ENCODE measurements around the gene ADAMTS2.

ADAMTS2 gene

DNA sequence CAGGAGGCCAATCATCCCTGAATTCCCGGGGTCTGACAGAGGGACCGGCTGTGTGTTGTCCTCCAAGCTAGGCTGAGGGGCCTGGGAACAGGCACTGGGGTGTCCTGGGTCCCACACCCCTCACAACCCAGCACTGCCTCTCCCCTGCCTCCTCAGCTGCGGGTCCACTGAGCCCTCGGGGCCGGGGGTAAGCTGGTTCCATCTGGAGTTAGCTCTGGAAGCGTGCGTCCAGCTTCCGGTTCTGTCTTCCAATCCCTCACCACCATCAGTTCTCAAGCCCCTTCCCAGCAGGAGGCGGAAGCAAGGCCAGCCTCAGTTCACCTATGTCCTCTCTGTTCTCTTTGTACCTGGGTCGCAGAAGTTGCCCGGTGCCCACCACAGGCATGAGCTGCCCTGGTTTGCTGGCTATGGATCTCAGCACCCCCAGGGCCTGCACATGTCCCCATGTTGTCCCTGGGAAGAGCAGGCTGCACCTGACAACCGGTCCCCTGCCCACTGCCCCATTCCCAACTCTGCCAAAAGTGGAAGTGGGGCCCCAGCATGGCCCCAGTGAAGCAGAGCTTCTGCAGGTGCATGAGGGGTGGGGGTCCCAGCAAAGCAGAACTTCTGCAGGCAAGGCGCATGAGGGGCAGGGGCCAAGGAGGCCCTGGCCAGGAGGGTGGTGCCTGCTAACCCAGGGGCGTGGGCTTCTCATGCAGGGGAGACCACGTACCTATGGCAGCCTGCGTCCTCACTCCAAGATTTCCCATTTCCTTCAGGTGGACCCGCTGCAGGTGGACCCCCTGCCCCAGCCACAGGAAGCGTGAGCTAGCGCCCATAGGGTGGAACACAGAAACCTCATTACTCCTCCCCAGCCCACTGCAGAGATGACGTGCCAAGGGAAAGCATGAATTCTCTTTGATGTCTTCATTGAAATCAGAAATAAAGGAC, 173.2 kb downstream of the ADAMTS2 start:
- Histone ChIP-seq H3K23ac (ENCODE audit: low read depth, low read length, poor library complexity) (peak overlapping the region; percentile 49), H2AK5ac (ENCODE audit: low read depth, low read length) (no peak overlapping the region), H2BK120ac (ENCODE audit: low read depth, low read length) (no peak overlapping the region), H3K4ac (ENCODE audit: low read length) (no peak overlapping the region), H2BK12ac (ENCODE audit: low read length) (no peak overlapping the region), H3K4me1 (ENCODE audit: control insufficient read depth in 2 of 2, insufficient read depth in 1 of 2, low read depth in 1 of 2, low read length in 2 of 2) (no peaks in the 10 kb centered on the region), H3K79me1 (ENCODE audit: low read depth, low read length) (no peaks in the 10 kb centered on the region), H3K27me3 (ENCODE audit: control insufficient read depth in 3 of 3, insufficient read depth in 3 of 3, low read depth in 1 of 3, low read length in 3 of 3) (no peaks in the 10 kb centered on the region), H2BK5ac (ENCODE audit: low read length) (no peak overlapping the region), H3K18ac (ENCODE audit: low read length) (peak overlapping the region; percentile 71), H3K36me3 (replicated peaks in 1 of 2; ENCODE audit: control insufficient read depth in 2 of 2, insufficient read depth in 2 of 2, low read length in 2 of 2) (no peaks in the 10 kb centered on the region), H3K4me3 (ENCODE audit: low read length in 2 of 2) (no peak overlapping the region), H3K27ac (replicated peaks; ENCODE audit: low read length) (no peak overlapping the region), H2AFZ (ENCODE audit: low read length) (no peak overlapping the region), H3K14ac (ENCODE audit: low read length) (peak overlapping the region; percentile 41), H4K91ac (ENCODE audit: low read depth, low read length, poor library complexity) (no peak overlapping the region), H3K9ac (ENCODE audit: low read depth, low read length, poor library complexity) (no peak overlapping the region), H3K4me2 (ENCODE audit: insufficient read depth, low read length, poor library complexity, severe bottlenecking) (no peak overlapping the region), H3K9me3 (replicated peaks in 1 of 2; ENCODE audit: control insufficient read depth in 2 of 2, insufficient read depth in 1 of 2, low read depth in 1 of 2, low read length in 2 of 2) (no peaks in the 10 kb centered on the region), H2BK15ac (ENCODE audit: low read length) (peak overlapping the region; percentile 43), H4K8ac (ENCODE audit: low read depth, low read length) (no peak overlapping the region)
- DNase-seq (ENCODE audit: low spot score): no peak
- WGBS, 2 donors (ENCODE audit: extremely low coverage in 2 of 2, insufficient read length in 2 of 2, insufficient replicate concordance in 1 of 2): no CpG with 5 or more reads among the region's 20 CpGs

DNA sequence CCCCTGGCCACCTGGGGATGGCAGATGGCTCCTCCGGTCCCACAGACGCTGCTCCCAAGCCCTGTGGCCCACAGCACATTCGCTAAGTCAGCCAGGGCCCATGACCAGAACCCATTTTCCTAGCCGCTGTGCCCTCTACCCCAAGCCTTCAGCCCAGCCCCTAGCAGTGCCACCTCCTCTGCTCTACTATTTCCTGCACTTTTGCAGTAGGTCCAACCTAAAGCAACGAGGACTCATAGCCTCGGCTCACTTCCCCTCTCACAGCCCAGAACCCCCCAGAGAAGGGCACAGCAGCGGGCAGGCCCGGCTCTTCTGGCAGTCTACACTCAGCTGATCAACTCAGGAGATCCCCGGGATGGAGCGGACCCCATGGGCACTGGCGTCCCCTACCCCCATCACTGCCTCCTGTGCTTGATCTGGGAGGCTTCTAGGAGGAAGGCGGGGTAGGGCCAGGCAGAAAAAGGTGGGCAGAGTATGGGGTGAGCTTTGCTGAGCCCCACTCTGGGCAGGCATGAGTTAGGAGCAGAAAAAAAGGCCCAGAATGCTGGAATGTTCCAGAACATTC, 173.9 kb downstream of the ADAMTS2 start:
- Histone ChIP-seq H2AFZ (ENCODE audit: low read length) (no peak overlapping the region), H2AK5ac (ENCODE audit: low read depth, low read length) (no peak overlapping the region), H3K9me3 (replicated peaks in 1 of 2; ENCODE audit: control insufficient read depth in 2 of 2, insufficient read depth in 1 of 2, low read depth in 1 of 2, low read length in 2 of 2) (no peaks in the 10 kb centered on the region), H3K36me3 (replicated peaks in 1 of 2; ENCODE audit: control insufficient read depth in 2 of 2, insufficient read depth in 2 of 2, low read length in 2 of 2) (no peaks in the 10 kb centered on the region), H3K23ac (ENCODE audit: low read depth, low read length, poor library complexity) (peak overlapping the region; percentile 20), H3K79me1 (ENCODE audit: low read depth, low read length) (no peaks in the 10 kb centered on the region), H3K4me2 (ENCODE audit: insufficient read depth, low read length, poor library complexity, severe bottlenecking) (no peak overlapping the region), H2BK15ac (ENCODE audit: low read length) (no peak overlapping the region), H3K9ac (ENCODE audit: low read depth, low read length, poor library complexity) (no peak overlapping the region), H2BK5ac (ENCODE audit: low read length) (no peak overlapping the region), H4K91ac (ENCODE audit: low read depth, low read length, poor library complexity) (no peak overlapping the region), H2BK12ac (ENCODE audit: low read length) (no peak overlapping the region), H3K4ac (ENCODE audit: low read length) (no peak overlapping the region), H3K4me1 (ENCODE audit: control insufficient read depth in 2 of 2, insufficient read depth in 1 of 2, low read depth in 1 of 2, low read length in 2 of 2) (no peaks in the 10 kb centered on the region), H2BK120ac (ENCODE audit: low read depth, low read length) (no peak overlapping the region), H3K27me3 (ENCODE audit: control insufficient read depth in 3 of 3, insufficient read depth in 3 of 3, low read depth in 1 of 3, low read length in 3 of 3) (peaks cover 0 to 1% (median 0%) of the 10 kb centered on the region in 3 experiments), H3K27ac (replicated peaks; ENCODE audit: low read length) (no peak overlapping the region), H3K4me3 (ENCODE audit: low read length in 2 of 2) (no peak overlapping the region), H4K8ac (ENCODE audit: low read depth, low read length) (no peak overlapping the region), H3K14ac (ENCODE audit: low read length) (no peak overlapping the region), H3K18ac (ENCODE audit: low read length) (peak overlapping the region; percentile 71)
- WGBS, 2 donors (ENCODE audit: extremely low coverage in 2 of 2, insufficient read length in 2 of 2, insufficient replicate concordance in 1 of 2): no CpG with 5 or more reads among the region's 12 CpGs
- no peak for DNase-seq (ENCODE audit: low spot score)

DNA sequence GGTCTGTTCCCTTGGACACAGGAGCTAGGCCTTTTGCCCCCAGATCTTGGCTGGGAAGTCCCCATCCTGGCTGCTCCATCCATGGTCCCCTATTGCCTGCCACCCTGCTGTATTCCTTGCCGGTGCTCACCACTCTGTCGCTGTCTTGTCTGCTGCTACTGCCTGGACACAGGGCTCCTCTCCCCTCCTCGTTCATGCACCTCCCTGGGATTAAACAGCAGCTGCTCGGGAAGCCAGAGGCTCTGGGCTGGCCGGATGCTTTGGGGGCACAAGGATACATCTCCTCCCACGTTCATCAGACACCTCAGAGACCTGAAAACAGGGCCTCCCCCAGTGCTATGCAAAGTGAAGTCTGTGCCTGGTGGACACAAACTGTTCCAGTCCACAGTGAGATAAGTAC, 174.7 kb downstream of the ADAMTS2 start:
- H3K4me3 ChIP-seq (ENCODE audit: low read length in 2 of 2): no peak overlapping the region
- no peak overlapping the region for H3K18ac ChIP-seq (ENCODE audit: low read length)
- H3K36me3 ChIP-seq (replicated peaks in 1 of 2; ENCODE audit: control insufficient read depth in 2 of 2, insufficient read depth in 2 of 2, low read length in 2 of 2): no peaks in the 10 kb centered on the region
- H2BK15ac ChIP-seq (ENCODE audit: low read length): no peak overlapping the region
- no peaks in the 10 kb centered on the region for H3K79me1 ChIP-seq (ENCODE audit: low read depth, low read length)
- H2BK12ac ChIP-seq (ENCODE audit: low read length): no peak overlapping the region
- no peak overlapping the region for H3K9ac ChIP-seq (ENCODE audit: low read depth, low read length, poor library complexity)
- H3K27me3 ChIP-seq (ENCODE audit: control insufficient read depth in 3 of 3, insufficient read depth in 3 of 3, low read depth in 1 of 3, low read length in 3 of 3): peaks cover 0 to 1% (median 0%) of the 10 kb centered on the region in 3 experiments
- H3K4ac ChIP-seq (ENCODE audit: low read length): no peak overlapping the region
- H3K27ac ChIP-seq (replicated peaks; ENCODE audit: low read length): no peak overlapping the region
- H4K8ac ChIP-seq (ENCODE audit: low read depth, low read length): no peak overlapping the region
- H3K4me1 ChIP-seq (ENCODE audit: control insufficient read depth in 2 of 2, insufficient read depth in 1 of 2, low read depth in 1 of 2, low read length in 2 of 2): no peaks in the 10 kb centered on the region
- H3K4me2 ChIP-seq (ENCODE audit: insufficient read depth, low read length, poor library complexity, severe bottlenecking): no peak overlapping the region
- DNase-seq (ENCODE audit: low spot score): no peak
- H4K91ac ChIP-seq (ENCODE audit: low read depth, low read length, poor library complexity): no peak overlapping the region
- no peak overlapping the region for H2BK5ac ChIP-seq (ENCODE audit: low read length)
- WGBS, 2 donors (ENCODE audit: extremely low coverage in 2 of 2, insufficient read length in 2 of 2, insufficient replicate concordance in 1 of 2): no CpG with 5 or more reads among the region's 6 CpGs
- no peak overlapping the region for H2AFZ ChIP-seq (ENCODE audit: low read length)
- no peak overlapping the region for H3K14ac ChIP-seq (ENCODE audit: low read length)
- H2BK120ac ChIP-seq (ENCODE audit: low read depth, low read length): no peak overlapping the region
- H3K9me3 ChIP-seq (replicated peaks in 1 of 2; ENCODE audit: control insufficient read depth in 2 of 2, insufficient read depth in 1 of 2, low read depth in 1 of 2, low read length in 2 of 2): no peaks in the 10 kb centered on the region
- H2AK5ac ChIP-seq (ENCODE audit: low read depth, low read length): no peak overlapping the region
- H3K23ac ChIP-seq (ENCODE audit: low read depth, low read length, poor library complexity): no peak overlapping the region

DNA sequence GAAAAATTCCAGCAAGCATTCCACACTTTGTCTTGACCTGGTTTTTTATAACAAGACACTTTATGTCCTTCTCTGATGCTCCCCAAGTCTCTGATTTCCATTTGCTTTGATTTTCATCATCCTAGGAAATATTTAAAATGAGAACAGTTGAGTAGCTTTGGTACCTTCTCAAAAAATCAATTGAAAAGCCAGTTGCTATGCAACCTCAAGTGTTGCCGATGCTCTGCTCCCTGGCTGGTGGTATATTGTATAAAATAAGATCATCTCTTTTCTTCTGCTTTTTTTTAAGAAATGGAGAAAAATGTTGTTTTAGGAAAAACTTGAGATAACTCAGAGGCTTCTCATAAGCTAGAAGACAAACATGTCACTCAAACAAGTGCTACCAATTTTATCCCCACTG, 175.4 kb downstream of the ADAMTS2 start:
- Histone ChIP-seq H3K4me2 (ENCODE audit: insufficient read depth, low read length, poor library complexity, severe bottlenecking) (no peak overlapping the region), H3K4me3 (ENCODE audit: low read length in 2 of 2) (no peak overlapping the region), H2AK5ac (ENCODE audit: low read depth, low read length) (no peak overlapping the region), H4K8ac (ENCODE audit: low read depth, low read length) (no peak overlapping the region), H2BK15ac (ENCODE audit: low read length) (no peak overlapping the region), H2BK12ac (ENCODE audit: low read length) (no peak overlapping the region), H2BK120ac (ENCODE audit: low read depth, low read length) (no peak overlapping the region), H3K18ac (ENCODE audit: low read length) (no peak overlapping the region), H3K14ac (ENCODE audit: low read length) (no peak overlapping the region), H3K4me1 (ENCODE audit: control insufficient read depth in 2 of 2, insufficient read depth in 1 of 2, low read depth in 1 of 2, low read length in 2 of 2) (no peaks in the 10 kb centered on the region), H3K27ac (replicated peaks; ENCODE audit: low read length) (no peak overlapping the region), H3K27me3 (ENCODE audit: control insufficient read depth in 3 of 3, insufficient read depth in 3 of 3, low read depth in 1 of 3, low read length in 3 of 3) (peaks cover 0 to 1% (median 0%) of the 10 kb centered on the region in 3 experiments), H4K91ac (ENCODE audit: low read depth, low read length, poor library complexity) (no peak overlapping the region), H3K9me3 (replicated peaks in 1 of 2; ENCODE audit: control insufficient read depth in 2 of 2, insufficient read depth in 1 of 2, low read depth in 1 of 2, low read length in 2 of 2) (no peaks in the 10 kb centered on the region), H3K4ac (ENCODE audit: low read length) (no peak overlapping the region), H3K79me1 (ENCODE audit: low read depth, low read length) (no peaks in the 10 kb centered on the region), H2AFZ (ENCODE audit: low read length) (no peak overlapping the region), H3K23ac (ENCODE audit: low read depth, low read length, poor library complexity) (no peak overlapping the region), H2BK5ac (ENCODE audit: low read length) (no peak overlapping the region), H3K9ac (ENCODE audit: low read depth, low read length, poor library complexity) (no peak overlapping the region), H3K36me3 (replicated peaks in 1 of 2; ENCODE audit: control insufficient read depth in 2 of 2, insufficient read depth in 2 of 2, low read length in 2 of 2) (no peaks in the 10 kb centered on the region)
- DNase-seq (ENCODE audit: low spot score): no peak
- no CpG with 5 or more reads among the region's 1 CpG for WGBS, 2 donors (ENCODE audit: extremely low coverage in 2 of 2, insufficient read length in 2 of 2, insufficient replicate concordance in 1 of 2)
